Heart left ventricle (tissue), 16 donors: ENCODE data around the gene SYT11. TPM values are rescaled to one million over a fixed set of nuclear protein-coding genes. Genes with fewer than 3 reads are reported as not detected.
A peak's percentile ranks its signal among the peaks of the same experiment; 100 is the strongest.

Experiments
- ATAC-seq, 4 donors: fragments of 200-7000 bp; cut with Tn5 transposase; one replicate each; pipeline ENCODE4 v1.9.1; 2020 to 2022; ENCODE audit warnings: moderate library complexity in 4 of 4, mild to moderate bottlenecking in 3 of 4, moderate number of reproducible peaks in 1 of 4
- DNase-seq, 5 donors: peaks; one replicate each; pipeline ENCODE4 v3.0.0-alpha.2; 2020
- H3K27ac ChIP-seq, 12 donors: fragments of 200-600 bp; sonication (generic) in 4 of 12; one replicate each; pipeline versions ENCODE4 v1.5.0 to v1.8.0; 2016 to 2022; ENCODE audit warnings: mild to moderate bottlenecking in 2 of 12
- H3K27me3 ChIP-seq, 9 donors: fragments of 200-600 bp; sonication (generic) in 2 of 9; one replicate each; pipeline versions ENCODE4 v1.5.1 to v1.8.0; 2016 to 2022; ENCODE audit warnings: mild to moderate bottlenecking in 3 of 9
- H3K36me3 ChIP-seq, 9 donors: fragments of 200-600 bp; sonication (generic) in 2 of 9; one replicate each; pipeline versions ENCODE4 v1.5.0 to v1.8.0; 2018 to 2022; ENCODE audit warnings: mild to moderate bottlenecking in 2 of 9
- H3K4me1 ChIP-seq, 12 donors: fragments of 200-600 bp; sonication (generic) in 4 of 12; one replicate each; pipeline versions ENCODE4 v1.5.0 to v1.8.0; 2016 to 2022; ENCODE audit warnings: mild to moderate bottlenecking in 3 of 12
- H3K4me3 ChIP-seq, 12 donors: fragments of 200-600 bp; sonication (generic) in 4 of 12; one replicate each; pipeline versions ENCODE4 v1.5.0 to v1.8.0; 2017 to 2022; ENCODE audit warnings: mild to moderate bottlenecking in 9 of 12, moderate library complexity in 4 of 12
- H3K9me3 ChIP-seq, 12 donors: fragments of 200-600 bp; sonication (generic) in 4 of 12; one replicate each; pipeline versions ENCODE4 v1.5.0 to v1.8.0; 2016 to 2022; ENCODE audit warnings: mild to moderate bottlenecking in 1 of 12
- POLR2A ChIP-seq, 2 donors: fragments of 450-650 bp; IDR thresholded peaks; one replicate each; pipeline ENCODE4 v1.6.1; 2017; ENCODE audit warnings: antibody characterized with exemption in 2 of 2, mild to moderate bottlenecking in 2 of 2, moderate library complexity in 2 of 2
- WGBS, 4 donors: extraction: QIAGEN DNeasy Blood & Tissue Kit in 2 of 4; methylation state at CpG; one replicate each; pipeline versions ENCODE4 v1.1.5 to v1.1.7; 2013 to 2018; 5-methylcytosine and 5-hydroxymethylcytosine counted together
- intact Hi-C, 10 donors: fragments of 100-400 bp; cut with DNase I; formaldehyde crosslinking; loops; one replicate each; pipeline versions ENCODE4 v1.11.1 to v1.14.2; 2022
- polyA plus RNA-seq, 2 donors: library from polyadenylated mRNA; stranded (reverse); fragments of 200-250 nt; gene quantifications; one replicate each; pipeline ENCODE4 v1.2.3, GENCODE V29; 2013
- total RNA-seq, 9 donors: library from RNA; depleted of rRNA in 2 of 9; stranded (reverse); fragments of >200 nt in 2 of 9; fragmentation: NEBNext Ultra II Directional in 3 of 9; extraction: Animal tissue kit (Norgen Biotek cat#: 25700) in 3 of 9; gene quantifications; one replicate each; pipeline versions ENCODE4 v1.1.0 to v1.2.4, GENCODE V29; 2016 to 2023
- TF ChIP-seq, protein P1 (sequence below), 12 donors: fragments of 200-600 bp; sonication (generic) in 4 of 12; IDR thresholded peaks; one replicate each; pipeline versions ENCODE4 v1.5.0 to v1.8.0; 2018 to 2022; ENCODE audit warnings: antibody characterized with exemption in 12 of 12, mild to moderate bottlenecking in 5 of 12
- donor health status: ischemic (EF 13 %, LVEDD 7.1; RV severe dilation, severe dysfunction).
- donor health status: healthy with polysubstance abuse.
- donor health status: DM: no; HTN: yes; CAD: no.
- donor health status: DM: no; HTN: no; CAD: no.
- donor health status: ischemic (EF 25% LVEDD 6.9; RV normal size, moderate dysfunction).
- donor health status: ischemic (EF 25% LVEDD 5.7; RV mildly dilated, moderate dysfunction).
- donor health status: healthy.
- donor health status: DM: yes; HTN: yes; CAD: no.
- donor health status: ischemic (EF 35%, LVEDD 5.7; RV mildly dilated, moderate dysfunction).
- donor health status: nonischemic (EF 11% LVEDD 7.7; RV severe dilation, severe dysfunction).
- donor health status: DM: yes; HTN: yes; CAD: no.
- donor health status: PGD.
- donor health status: ischemic (EF 29% LVEDD 5.4; RV normal size, mild dysfunction).
- donor health status: nonischemic (EF 23%, LVEDD 6.1; RV moderate dilation, normal function).

SYT11 gene
- total and polyA plus RNA-seq, 11 donors, result 2.2 to 26.3 (median 15.1) TPM

GRCh38 chr1:155904261-155904660, 44.9 kb downstream of the SYT11 start:
- Histone ChIP-seq H3K4me3 (no peak overlapping the region), H3K9me3 (no peaks in the 10 kb centered on the region), H3K27ac (no peak overlapping the region), H3K4me1 (peaks cover 0 to 4% (median 0%) of the 10 kb centered on the region in 12 donors), H3K36me3 (peaks cover 7 to 100% (median 99%) of the 10 kb centered on the region in 9 donors), H3K27me3 (no peaks in the 10 kb centered on the region)
- no peak for DNase-seq
- WGBS, 4 donors, result 92 to 96% (median 95%) methylated on average over 12 of the region's 12 CpGs
- intact Hi-C loops, result no loop called here
- TF ChIP-seq POLR2A (IDR thresholded peaks at IDR 0.05), result no peak
- TF ChIP-seq, protein P1, sequence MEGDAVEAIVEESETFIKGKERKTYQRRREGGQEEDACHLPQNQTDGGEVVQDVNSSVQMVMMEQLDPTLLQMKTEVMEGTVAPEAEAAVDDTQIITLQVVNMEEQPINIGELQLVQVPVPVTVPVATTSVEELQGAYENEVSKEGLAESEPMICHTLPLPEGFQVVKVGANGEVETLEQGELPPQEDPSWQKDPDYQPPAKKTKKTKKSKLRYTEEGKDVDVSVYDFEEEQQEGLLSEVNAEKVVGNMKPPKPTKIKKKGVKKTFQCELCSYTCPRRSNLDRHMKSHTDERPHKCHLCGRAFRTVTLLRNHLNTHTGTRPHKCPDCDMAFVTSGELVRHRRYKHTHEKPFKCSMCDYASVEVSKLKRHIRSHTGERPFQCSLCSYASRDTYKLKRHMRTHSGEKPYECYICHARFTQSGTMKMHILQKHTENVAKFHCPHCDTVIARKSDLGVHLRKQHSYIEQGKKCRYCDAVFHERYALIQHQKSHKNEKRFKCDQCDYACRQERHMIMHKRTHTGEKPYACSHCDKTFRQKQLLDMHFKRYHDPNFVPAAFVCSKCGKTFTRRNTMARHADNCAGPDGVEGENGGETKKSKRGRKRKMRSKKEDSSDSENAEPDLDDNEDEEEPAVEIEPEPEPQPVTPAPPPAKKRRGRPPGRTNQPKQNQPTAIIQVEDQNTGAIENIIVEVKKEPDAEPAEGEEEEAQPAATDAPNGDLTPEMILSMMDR (IDR thresholded peaks at IDR 0.05), result no peak
- ATAC-seq, result no peak

DNA sequence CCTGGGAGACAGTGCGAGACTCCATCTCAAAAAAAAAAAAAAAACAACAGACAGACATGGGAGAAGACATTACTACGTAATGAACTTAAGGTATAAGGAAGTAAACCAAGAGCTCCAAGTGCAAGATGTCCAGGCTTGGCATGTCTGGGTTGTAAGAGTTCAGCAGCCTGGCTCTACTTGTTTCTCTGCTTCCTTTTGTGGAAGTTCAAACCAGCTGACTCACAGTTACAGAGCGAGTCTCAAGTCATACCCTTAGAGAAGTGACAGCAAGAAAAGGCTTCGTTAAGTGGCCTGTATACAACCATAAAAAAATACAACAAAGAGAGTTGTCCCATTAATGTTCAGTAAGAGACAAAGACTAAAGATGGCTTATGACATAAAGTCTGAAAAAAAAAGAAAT, 50.5 kb downstream of the SYT11 start:
- H3K27me3 ChIP-seq, result no peaks in the 10 kb centered on the region
- H3K9me3 ChIP-seq, result no peaks in the 10 kb centered on the region
- H3K4me3 ChIP-seq, result peak overlapping the region in 8 of 12 donors; percentile 67 to 97 (median 83)
- ATAC-seq (peak in 3 of 4 donors; percentile 13 to 39 (median 14)), DNase-seq (no peak)
- WGBS, 4 donors, result 73 to 79% (median 77%) methylated on average over 4 of the region's 4 CpGs
- H3K36me3 ChIP-seq, result peaks cover 3 to 85% (median 81%) of the 10 kb centered on the region in 9 donors
- intact Hi-C loops, result loop anchor here in 6 of 10 donors (2.0 to 10.0 kb wide), 5 partner anchors 48 to 405 kb away; partner anchors contain the start of genes GON4L (in 2 of the 6) and SYT11 (in 1 of the 6)
- H3K4me1 ChIP-seq, result peaks cover 0 to 22% (median 10%) of the 10 kb centered on the region in 12 donors
- TF ChIP-seq, protein P1 (IDR thresholded peaks at IDR 0.05), result no peak
- no peak for TF ChIP-seq POLR2A (IDR thresholded peaks at IDR 0.05)
- H3K27ac ChIP-seq, result peak overlapping the region in 10 of 12 donors; percentile 87 to 95 (median 93)

- peak in 3 of 5 donors; percentile 16 to 33 (median 32) for DNase-seq
- H3K9me3 ChIP-seq, result no peaks in the 10 kb centered on the region
- TF ChIP-seq POLR2A (IDR thresholded peaks at IDR 0.05), result no peak
- TF ChIP-seq, protein P1 (IDR thresholded peaks at IDR 0.05), result peak in 2 of 12 donors; percentile 19 to 32
- peaks cover 0 to 22% (median 10%) of the 10 kb centered on the region in 12 donors for H3K4me1 ChIP-seq
- peaks cover 0 to 85% (median 81%) of the 10 kb centered on the region in 9 donors for H3K36me3 ChIP-seq
- peak; percentile 58 to 74 (median 63) for ATAC-seq
- WGBS, 4 donors, result 0 to 3% (median 1%) methylated on average over 11 of the region's 11 CpGs
- H3K4me3 ChIP-seq, result peak overlapping the region; percentile 65 to 97 (median 80)
- intact Hi-C loops, result loop anchor here in 6 of 10 donors (2.0 to 10.0 kb wide), 5 partner anchors 48 to 404 kb away; partner anchors contain the start of genes GON4L (in 2 of the 6) and SYT11 (in 1 of the 6)
- peak overlapping the region; percentile 80 to 95 (median 92) for H3K27ac ChIP-seq
- no peaks in the 10 kb centered on the region for H3K27me3 ChIP-seq
These were observed 51.3 kb downstream of the SYT11 start for GRCh38 chr1:155910621-155911121.
